ENCODE data around the gene PDZRN3. TPM values are rescaled to one million over a fixed set of nuclear protein-coding genes. Genes with fewer than 3 reads are reported as not detected.

The PDZRN3 gene
- total and polyA plus RNA-seq, 5 donors from 2014 or later = not detected

- Histone ChIP-seq H3K36me3 (ENCODE audit: control insufficient read depth, insufficient read depth, low read length) (no peaks in the 10 kb centered on the region), H3K27me3 (ENCODE audit: control insufficient read depth, insufficient read depth, low read length) (no peaks in the 10 kb centered on the region), H3K4me3 (ENCODE audit: low read depth, low read length) (no peak overlapping the region), H3K4me1 (ENCODE audit: control insufficient read depth, insufficient read depth, low read length, poor library complexity, severe bottlenecking) (no peaks in the 10 kb centered on the region), H3K9me3 (ENCODE audit: control insufficient read depth in 2 of 2, low read length in 2 of 2) (no peaks in the 10 kb centered on the region), H3K27ac (ENCODE audit: insufficient read depth, low read length, poor library complexity, severe bottlenecking) (no peak overlapping the region)
- H3K36me3 Mint-ChIP-seq = no peaks in the 10 kb centered on the region
- peaks cover 0 to 3% (median 0%) of the 10 kb centered on the region in 7 donors for H3K9me3 Mint-ChIP-seq
- ATAC-seq (ENCODE audit: low read depth in 2 of 2) = no peak
- H3K27me3 Mint-ChIP-seq = no peaks in the 10 kb centered on the region
- no peaks in the 10 kb centered on the region for H3K4me1 Mint-ChIP-seq
- H3K27ac Mint-ChIP-seq = no peak overlapping the region
- no peak overlapping the region for H3K4me3 Mint-ChIP-seq
- no peak for DNase-seq
Observed at GRCh38 chr3:73637042-73637441, 12.3 kb upstream of the PDZRN3 start.

- Histone ChIP-seq H3K27ac (ENCODE audit: insufficient read depth, low read length, poor library complexity, severe bottlenecking) (no peak overlapping the region), H3K27me3 (ENCODE audit: control insufficient read depth, insufficient read depth, low read length) (no peaks in the 10 kb centered on the region), H3K4me3 (ENCODE audit: low read depth, low read length) (no peak overlapping the region), H3K9me3 (ENCODE audit: control insufficient read depth in 2 of 2, low read length in 2 of 2) (no peaks in the 10 kb centered on the region), H3K36me3 (ENCODE audit: control insufficient read depth, insufficient read depth, low read length) (no peaks in the 10 kb centered on the region), H3K4me1 (ENCODE audit: control insufficient read depth, insufficient read depth, low read length, poor library complexity, severe bottlenecking) (no peaks in the 10 kb centered on the region)
- Mint-ChIP-seq H3K27me3 (no peaks in the 10 kb centered on the region), H3K27ac (no peak overlapping the region), H3K4me3 (no peak overlapping the region), H3K9me3 (peaks cover 0 to 3% (median 0%) of the 10 kb centered on the region in 7 donors), H3K36me3 (no peaks in the 10 kb centered on the region), H3K4me1 (no peaks in the 10 kb centered on the region)
- ATAC-seq (ENCODE audit: low read depth in 2 of 2) (no peak), DNase-seq (no peak)
Observed at GRCh38 chr3:73635254-73635653, 10.5 kb upstream of the PDZRN3 start.

GRCh38 chr3:73633916-73634344 lies 9.2 kb upstream of the PDZRN3 start:
- Histone ChIP-seq H3K9me3 (ENCODE audit: control insufficient read depth in 2 of 2, low read length in 2 of 2) (no peaks in the 10 kb centered on the region), H3K4me3 (ENCODE audit: low read depth, low read length) (no peak overlapping the region), H3K27ac (ENCODE audit: insufficient read depth, low read length, poor library complexity, severe bottlenecking) (no peak overlapping the region), H3K36me3 (ENCODE audit: control insufficient read depth, insufficient read depth, low read length) (no peaks in the 10 kb centered on the region), H3K4me1 (ENCODE audit: control insufficient read depth, insufficient read depth, low read length, poor library complexity, severe bottlenecking) (no peaks in the 10 kb centered on the region), H3K27me3 (ENCODE audit: control insufficient read depth, insufficient read depth, low read length) (no peaks in the 10 kb centered on the region)
- Mint-ChIP-seq H3K9me3 (peaks cover 0 to 3% (median 0%) of the 10 kb centered on the region in 7 donors), H3K4me3 (no peak overlapping the region), H3K4me1 (no peaks in the 10 kb centered on the region), H3K27ac (no peak overlapping the region), H3K27me3 (no peaks in the 10 kb centered on the region), H3K36me3 (no peaks in the 10 kb centered on the region)
- no peak for ATAC-seq (ENCODE audit: low read depth in 2 of 2)
- DNase-seq = no peak

- Mint-ChIP-seq H3K9me3 (peaks cover 0 to 3% (median 0%) of the 10 kb centered on the region in 7 donors), H3K27ac (no peak overlapping the region), H3K4me3 (no peak overlapping the region), H3K27me3 (no peaks in the 10 kb centered on the region), H3K4me1 (no peaks in the 10 kb centered on the region), H3K36me3 (no peaks in the 10 kb centered on the region)
- H3K27me3 ChIP-seq (ENCODE audit: control insufficient read depth, insufficient read depth, low read length) = no peaks in the 10 kb centered on the region
- H3K4me3 ChIP-seq (ENCODE audit: low read depth, low read length) = no peak overlapping the region
- ATAC-seq (ENCODE audit: low read depth in 2 of 2) (no peak), DNase-seq (no peak)
- no peak overlapping the region for H3K27ac ChIP-seq (ENCODE audit: insufficient read depth, low read length, poor library complexity, severe bottlenecking)
- H3K4me1 ChIP-seq (ENCODE audit: control insufficient read depth, insufficient read depth, low read length, poor library complexity, severe bottlenecking) = no peaks in the 10 kb centered on the region
- H3K9me3 ChIP-seq (ENCODE audit: control insufficient read depth in 2 of 2, low read length in 2 of 2) = no peaks in the 10 kb centered on the region
- no peaks in the 10 kb centered on the region for H3K36me3 ChIP-seq (ENCODE audit: control insufficient read depth, insufficient read depth, low read length)
Observed at GRCh38 chr3:73633453-73633852, 8.7 kb upstream of the PDZRN3 start.

GRCh38 chr3:73626106-73626505 lies 1.4 kb upstream of the PDZRN3 start:
- no peaks in the 10 kb centered on the region for H3K27me3 ChIP-seq (ENCODE audit: control insufficient read depth, insufficient read depth, low read length)
- H3K9me3 Mint-ChIP-seq = peaks cover 0 to 3% (median 0%) of the 10 kb centered on the region in 7 donors
- no peaks in the 10 kb centered on the region for H3K4me1 Mint-ChIP-seq
- peaks cover 7% of the 10 kb centered on the region for H3K27me3 Mint-ChIP-seq
- no peaks in the 10 kb centered on the region for H3K4me1 ChIP-seq (ENCODE audit: control insufficient read depth, insufficient read depth, low read length, poor library complexity, severe bottlenecking)
- no peaks in the 10 kb centered on the region for H3K36me3 Mint-ChIP-seq
- no peak overlapping the region for H3K4me3 ChIP-seq (ENCODE audit: low read depth, low read length)
- no peak for ATAC-seq (ENCODE audit: low read depth in 2 of 2)
- H3K27ac Mint-ChIP-seq = no peak overlapping the region
- H3K4me3 Mint-ChIP-seq = no peak overlapping the region
- DNase-seq = no peak
- H3K9me3 ChIP-seq (ENCODE audit: control insufficient read depth in 2 of 2, low read length in 2 of 2) = no peaks in the 10 kb centered on the region
- H3K27ac ChIP-seq (ENCODE audit: insufficient read depth, low read length, poor library complexity, severe bottlenecking) = no peak overlapping the region
- H3K36me3 ChIP-seq (ENCODE audit: control insufficient read depth, insufficient read depth, low read length) = no peaks in the 10 kb centered on the region

- peaks cover 0 to 2% (median 0%) of the 10 kb centered on the region in 7 donors for H3K9me3 Mint-ChIP-seq
- H3K36me3 Mint-ChIP-seq = no peaks in the 10 kb centered on the region
- ATAC-seq (ENCODE audit: low read depth in 2 of 2) (no peak), DNase-seq (no peak)
- no peaks in the 10 kb centered on the region for H3K4me1 Mint-ChIP-seq
- H3K27me3 Mint-ChIP-seq = peaks cover 7% of the 10 kb centered on the region
- no peak overlapping the region for H3K4me3 ChIP-seq (ENCODE audit: low read depth, low read length)
- H3K4me3 Mint-ChIP-seq = no peak overlapping the region
- H3K27ac Mint-ChIP-seq = peak overlapping the region in 1 of 3 donors; percentile 77
- no peaks in the 10 kb centered on the region for H3K4me1 ChIP-seq (ENCODE audit: control insufficient read depth, insufficient read depth, low read length, poor library complexity, severe bottlenecking)
- no peaks in the 10 kb centered on the region for H3K36me3 ChIP-seq (ENCODE audit: control insufficient read depth, insufficient read depth, low read length)
- no peaks in the 10 kb centered on the region for H3K9me3 ChIP-seq (ENCODE audit: control insufficient read depth in 2 of 2, low read length in 2 of 2)
- no peaks in the 10 kb centered on the region for H3K27me3 ChIP-seq (ENCODE audit: control insufficient read depth, insufficient read depth, low read length)
- no peak overlapping the region for H3K27ac ChIP-seq (ENCODE audit: insufficient read depth, low read length, poor library complexity, severe bottlenecking)
Observed at GRCh38 chr3:73624017-73624820, 522 bp downstream of the PDZRN3 start.

GRCh38 chr3:73623346-73623745 lies 1.4 kb downstream of the PDZRN3 start:
- Mint-ChIP-seq H3K9me3 (peaks cover 0 to 2% (median 0%) of the 10 kb centered on the region in 7 donors), H3K27ac (no peak overlapping the region), H3K27me3 (peaks cover 7% of the 10 kb centered on the region), H3K4me3 (no peak overlapping the region), H3K4me1 (no peaks in the 10 kb centered on the region), H3K36me3 (no peaks in the 10 kb centered on the region)
- Histone ChIP-seq H3K4me3 (ENCODE audit: low read depth, low read length) (no peak overlapping the region), H3K9me3 (ENCODE audit: control insufficient read depth in 2 of 2, low read length in 2 of 2) (no peaks in the 10 kb centered on the region), H3K4me1 (ENCODE audit: control insufficient read depth, insufficient read depth, low read length, poor library complexity, severe bottlenecking) (no peaks in the 10 kb centered on the region), H3K36me3 (ENCODE audit: control insufficient read depth, insufficient read depth, low read length) (no peaks in the 10 kb centered on the region), H3K27ac (ENCODE audit: insufficient read depth, low read length, poor library complexity, severe bottlenecking) (no peak overlapping the region), H3K27me3 (ENCODE audit: control insufficient read depth, insufficient read depth, low read length) (no peaks in the 10 kb centered on the region)
- DNase-seq = no peak
- ATAC-seq (ENCODE audit: low read depth in 2 of 2) = no peak
